PC-3 (cell line): Measurements from ENCODE around the gene TTC28.

Experiments
- CTCF ChIP-seq: fragments of 300-600 bp; sonication (generic); conservative IDR thresholded peaks from 2 replicates; pipeline ENCODE4 v1.5.1; 2017; ENCODE audit warnings: antibody characterized with exemption, low read depth, mild to moderate bottlenecking, low read length
- EZH2 ChIP-seq: fragments of 300-600 bp; sonication (generic); IDR thresholded peaks from one replicate; pipeline ENCODE4 v1.6.1; 2017; ENCODE audit warnings: antibody characterized with exemption, mild to moderate bottlenecking, low read length; ENCODE audit not compliant: unreplicated experiment
- EZH2phosphoT487 ChIP-seq: fragments of 300-600 bp; sonication (generic); IDR thresholded peaks from 2 replicates; pipeline ENCODE4 v1.6.1; 2018; ENCODE audit warnings: mild to moderate bottlenecking, antibody characterized with exemption, low read length, borderline replicate concordance

GRCh38 chr22:28599693-28600092, 79.9 kb downstream of the TTC28 start:
- TF ChIP-seq EZH2 (no peak), CTCF (no peak), EZH2phosphoT487 (no peak)
